ENCODE measurements around the gene C9orf57.
A peak's percentile ranks its signal among the peaks of the same experiment; 100 is the strongest.
"Not testable (repeated sequence)": the region's sequence is repeated elsewhere in the genome, so short reads cannot be mapped to it uniquely, and the experiment has no call there.

C9orf57 gene

GRCh38 chr9:72060513-72060912 is at the start of gene C9orf57:
C9orf57 (minus strand) TSS chr9:72060613; CDS start chr9:72059331, 1,282 bp downstream.
- no peak for DNase-seq

DNA sequence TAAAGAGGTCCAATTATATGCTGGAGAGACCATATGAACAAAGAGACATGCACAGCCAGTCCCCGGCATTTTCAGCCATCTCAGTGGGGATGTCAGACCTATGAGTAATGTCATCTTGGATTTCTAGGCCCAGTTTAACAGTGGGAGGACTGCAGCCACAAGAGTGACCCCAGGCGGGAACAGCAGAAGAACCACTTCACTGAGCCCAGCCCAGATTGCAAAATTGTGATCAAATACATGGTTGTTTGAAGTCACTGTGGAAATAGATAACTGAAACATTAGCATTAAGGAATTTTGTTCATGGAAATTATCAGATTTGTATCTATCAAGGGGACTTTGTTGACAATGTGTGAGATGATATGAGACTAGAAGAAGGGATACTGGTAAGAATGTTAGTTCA is 42.1 kb upstream of the C9orf57 start:
- DNase-seq: no peak

- DNase-seq: not testable (repeated sequence)
Measured at GRCh38 chr9:72095520-72095919, 35.1 kb upstream of the C9orf57 start.

GRCh38 chr9:72092820-72093219 is 32.4 kb upstream of the C9orf57 start:
- DNase-seq: no peak

DNA sequence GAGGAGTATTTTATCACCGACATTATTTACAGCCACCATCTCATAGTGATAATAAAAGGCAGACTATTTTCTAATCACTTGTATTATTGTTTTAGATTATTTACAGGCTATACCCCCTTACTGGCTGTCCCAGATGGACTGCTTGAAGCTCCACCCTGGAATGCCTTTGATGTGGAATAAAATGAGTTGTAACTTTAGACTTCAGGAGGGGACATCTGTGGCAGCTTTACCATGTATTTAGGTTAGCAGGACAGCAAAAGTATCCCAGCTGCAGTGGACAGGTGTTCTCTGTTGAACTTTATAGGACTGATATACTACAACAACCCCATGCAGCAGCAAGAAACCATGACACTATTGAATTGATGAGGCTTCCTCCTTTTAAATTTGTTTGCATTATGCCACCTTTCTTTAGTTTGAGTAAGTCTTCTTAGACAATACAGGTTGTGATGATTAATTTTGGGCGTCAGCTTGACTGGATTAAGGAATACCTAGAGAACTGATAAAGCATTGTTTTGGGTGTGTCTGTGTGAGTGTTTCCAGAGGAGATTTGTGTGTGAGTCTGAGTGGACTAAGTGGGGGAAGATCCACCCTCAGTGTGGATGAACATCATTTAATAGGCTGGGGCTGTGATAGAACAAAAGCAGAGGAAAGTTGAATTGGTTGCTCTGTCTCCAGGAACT is 29.2 kb upstream of the C9orf57 start:
- DNase-seq: no peak

DNA sequence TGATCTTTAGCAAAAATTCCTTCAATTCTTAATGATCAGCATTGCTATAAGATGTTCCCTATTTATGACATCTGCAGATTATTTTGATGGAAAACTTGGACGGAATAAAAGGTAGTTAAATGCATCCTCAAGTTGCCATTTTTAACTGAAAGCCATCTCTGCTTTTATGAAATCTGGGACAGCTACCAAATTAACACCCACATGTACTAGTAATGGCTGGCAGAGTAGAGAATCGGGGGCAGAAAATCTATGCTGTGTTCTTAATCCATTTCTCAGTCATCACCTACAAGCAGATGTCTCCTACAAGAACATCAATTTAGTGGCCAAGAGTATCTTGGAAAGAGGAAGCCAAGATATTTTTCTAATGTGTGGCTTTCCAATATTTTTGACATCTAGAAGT is 22.1 kb upstream of the C9orf57 start:
- no peak for DNase-seq

GRCh38 chr9:72074666-72075065 is 14.3 kb upstream of the C9orf57 start:
- not testable (repeated sequence) for DNase-seq

GRCh38 chr9:72065076-72065475 is 4.7 kb upstream of the C9orf57 start:
- DNase-seq: no peak

GRCh38 chr9:72052122-72052521 is 8.3 kb downstream of the C9orf57 start:
- DNase-seq: no peak

DNA sequence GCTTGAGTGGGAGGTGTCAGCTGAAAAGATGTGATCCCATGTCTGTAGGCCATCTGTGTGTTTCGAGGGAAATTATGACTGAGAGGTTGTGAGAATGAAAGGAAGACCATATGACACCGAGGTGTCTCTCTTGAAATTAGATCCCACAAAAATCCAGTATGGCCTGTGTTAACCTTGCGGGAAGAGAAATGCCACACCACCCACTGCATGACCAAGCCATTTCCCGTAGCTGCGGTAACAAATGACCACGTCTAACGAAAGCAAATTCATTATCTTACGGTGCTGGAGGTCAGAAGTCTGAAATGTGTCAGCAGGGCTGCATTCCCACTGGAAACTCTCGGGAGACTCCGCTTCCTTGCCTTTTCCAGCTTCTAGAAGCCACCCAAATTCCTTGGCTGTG is 11.6 kb downstream of the C9orf57 start:
- no peak for DNase-seq

DNA sequence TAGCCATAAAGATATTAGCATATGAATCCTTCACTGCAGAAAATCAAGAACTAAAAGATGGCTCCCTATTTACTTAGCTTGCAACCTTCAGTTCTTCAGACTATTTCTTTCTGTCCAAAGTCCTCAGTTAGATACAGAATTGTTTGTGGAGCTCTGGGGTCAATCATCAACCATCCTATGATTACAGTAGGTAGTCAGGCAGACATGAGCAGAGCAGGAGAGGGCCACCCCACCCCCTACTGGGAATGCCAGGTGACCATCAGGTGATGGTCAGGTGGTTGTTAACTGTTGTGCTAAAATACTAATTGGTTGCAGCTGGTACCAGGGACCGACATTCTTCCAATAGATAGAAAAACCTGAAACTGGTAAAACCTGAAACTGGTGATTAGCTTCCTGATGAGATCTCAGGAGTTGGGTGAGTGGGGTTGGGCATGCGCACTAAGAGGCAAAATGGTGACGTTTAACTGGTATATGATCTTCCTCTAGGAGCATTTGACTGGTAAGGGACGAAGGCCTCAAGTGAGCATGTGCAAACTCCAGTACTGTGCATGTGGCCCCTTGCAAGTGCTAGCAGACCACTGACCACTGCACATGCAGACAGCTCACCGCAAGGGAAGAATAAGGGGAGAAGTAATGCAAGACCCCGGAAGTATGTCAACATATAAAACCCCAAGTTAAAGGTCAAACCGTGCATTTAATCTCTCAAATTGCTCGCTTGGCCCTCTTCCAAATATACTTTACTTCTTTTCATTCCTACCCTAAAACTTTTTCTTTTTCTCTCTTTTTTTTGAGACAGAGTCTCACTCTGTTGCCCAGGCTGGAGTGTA is 13.6 kb downstream of the C9orf57 start:
- DNase-seq: no peak

GRCh38 chr9:72044095-72044494 is 16.3 kb downstream of the C9orf57 start:
- no peak for DNase-seq

- DNase-seq: no peak
Measured at GRCh38 chr9:72043576-72043975, 16.8 kb downstream of the C9orf57 start.

DNA sequence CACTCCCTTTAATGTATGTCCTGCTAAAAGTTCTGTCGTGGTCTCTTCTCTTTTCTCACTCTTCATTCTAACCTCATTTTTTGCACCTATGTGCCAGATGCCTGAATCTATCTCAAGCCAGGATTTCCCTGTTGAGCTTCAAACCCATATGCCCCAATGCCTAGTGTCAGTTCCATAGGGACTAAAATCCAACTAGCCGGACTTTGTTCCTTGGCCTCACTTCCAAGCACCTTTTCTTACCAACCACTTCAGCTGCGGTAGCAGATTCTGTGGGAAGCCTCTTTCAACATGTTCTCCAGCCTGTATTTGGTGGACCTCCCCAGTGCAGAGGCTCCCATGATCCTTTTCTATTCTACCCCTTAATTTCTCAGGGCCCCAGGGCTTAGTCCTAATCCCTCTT is 17.5 kb downstream of the C9orf57 start:
- no peak for DNase-seq

DNA sequence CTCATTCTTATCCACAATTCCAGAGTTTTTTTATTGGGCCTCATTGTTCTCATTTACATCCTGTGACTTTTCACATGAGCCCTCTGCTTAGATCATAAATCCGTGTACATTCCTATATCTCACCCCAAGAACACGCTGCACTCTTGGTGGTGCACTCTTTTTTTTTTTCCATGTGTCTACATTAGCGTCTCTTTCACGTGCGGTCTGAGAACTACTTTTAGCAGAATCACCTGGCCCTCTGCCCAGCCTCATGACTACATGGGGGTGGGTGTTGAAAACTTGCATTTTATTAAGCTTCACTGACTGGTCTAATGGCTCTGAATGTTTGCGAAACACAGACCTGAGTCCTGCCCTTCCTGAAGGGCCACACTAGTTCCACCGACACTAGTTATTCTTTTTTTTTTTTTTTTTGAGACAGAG is 18.6 kb downstream of the C9orf57 start:
- DNase-seq: no peak

DNA sequence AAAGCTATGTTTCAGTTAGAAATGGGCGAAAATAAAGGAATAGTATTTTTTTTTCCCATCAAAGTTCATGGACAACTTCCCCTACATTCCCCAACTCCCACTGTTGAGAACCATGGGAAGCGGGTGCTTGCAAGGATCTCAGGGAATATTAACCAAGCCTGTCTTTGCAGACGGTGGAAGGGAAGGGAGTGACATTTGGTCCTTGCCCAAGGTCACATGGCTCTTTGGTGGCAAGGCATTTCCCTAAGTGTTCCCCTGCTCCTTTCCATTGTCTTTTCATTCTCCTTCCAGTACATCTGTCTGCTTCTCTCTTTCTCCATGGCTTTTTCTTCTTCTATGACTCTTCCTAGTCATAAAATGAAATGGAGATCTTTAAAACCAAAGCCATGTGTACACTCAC is 19.0 kb downstream of the C9orf57 start:
- no peak for DNase-seq

GRCh38 chr9:72039532-72039931 is 20.9 kb downstream of the C9orf57 start:
- DNase-seq: no peak

GRCh38 chr9:72038890-72039410 is 21.5 kb downstream of the C9orf57 start:
- peak; percentile 64 for DNase-seq

DNA sequence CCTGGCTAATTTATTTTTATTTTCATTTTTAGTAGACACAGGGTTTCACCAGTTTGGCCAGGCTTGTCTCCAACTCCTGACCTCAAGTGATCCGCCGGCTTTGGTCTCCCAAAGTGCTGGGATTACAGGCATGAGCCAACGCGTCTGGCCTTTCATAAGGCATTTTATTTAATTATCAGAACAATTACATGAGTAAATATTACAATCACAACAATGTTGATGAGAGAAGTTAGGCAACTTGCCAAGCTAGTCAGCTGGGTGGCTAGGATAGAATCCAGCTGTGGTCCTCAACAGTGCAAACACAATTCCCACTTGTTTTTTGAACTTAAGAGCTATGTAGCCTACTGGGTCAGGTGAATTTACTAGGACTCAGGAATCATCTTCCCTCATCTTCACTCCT is 22.0 kb downstream of the C9orf57 start:
- no peak for DNase-seq

- no peak for DNase-seq
Measured at GRCh38 chr9:72037571-72037970, 22.8 kb downstream of the C9orf57 start.

GRCh38 chr9:72030767-72031166 is 29.6 kb downstream of the C9orf57 start:
- no peak for DNase-seq

GRCh38 chr9:72029986-72030385 is 30.4 kb downstream of the C9orf57 start:
- DNase-seq: no peak

- DNase-seq: peak; percentile 38
Measured at GRCh38 chr9:72025906-72026305, 34.5 kb downstream of the C9orf57 start.

DNA sequence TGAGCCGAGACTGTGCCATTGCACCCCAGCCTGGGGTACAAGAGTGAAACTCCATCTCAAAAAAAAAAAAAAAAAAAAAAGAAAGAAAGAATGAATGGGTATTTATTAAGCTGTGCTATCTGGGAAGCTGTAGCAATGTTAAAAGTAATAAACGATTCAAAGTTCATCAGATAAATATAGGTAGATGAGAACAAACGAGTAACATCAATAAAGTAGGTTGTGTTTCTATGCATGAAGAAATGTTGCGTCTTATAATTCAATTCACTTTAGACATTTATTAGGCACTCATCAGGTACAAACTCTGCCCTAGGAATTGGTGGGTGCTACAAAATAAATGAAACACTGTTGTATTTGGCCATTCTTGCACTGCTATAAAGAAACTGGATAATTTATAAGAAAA is 36.8 kb downstream of the C9orf57 start:
- no peak for DNase-seq
